ENCODE results near the gene P2RX7. TPM values are rescaled to one million over a fixed set of nuclear protein-coding genes. Genes with fewer than 3 reads are reported as not detected.

Gene P2RX7
- total and polyA plus RNA-seq, 9 of the 15 experiments (the other 6 are each of a cell fraction or from before 2014, with no cell fraction given): 0.04 to 0.65 (median 0.30) TPM

- ATAC-seq: no peak
- intact Hi-C loops (cut with micrococcal nuclease): no loop called here
- 40% methylated on average over 7 of the region's 7 CpGs for WGBS (ENCODE audit: insufficient coverage, low coverage, missing lambda C conversion rate)
- H3K4me3 ChIP-seq: no peak overlapping the region
- CTCF ChIA-PET (ENCODE audit: low intra/inter-chr PET ratio): no interaction called here
- no peaks in the 10 kb centered on the region for H3K79me2 ChIP-seq (ENCODE audit: control insufficient read depth, insufficient read depth, low read length)
- 0 out of 2 replicates have a peak, but pooled peaks cover 2% of the 10 kb centered on the region for H3K9me3 ChIP-seq (replicated peaks; ENCODE audit: control insufficient read depth, insufficient read depth, low read depth, low read length)
- H3K36me3 ChIP-seq (ENCODE audit: control insufficient read depth, insufficient read depth, low read length): no peaks in the 10 kb centered on the region
- TF ChIP-seq ZNF146 (CRISPR knock-in tag; IDR thresholded peaks at IDR 0.05; ENCODE audit: unreplicated experiment) (peak; percentile 68), RERE (CRISPR knock-in tag; IDR thresholded peaks at IDR 0.05; ENCODE audit: borderline replicate concordance) (no peak)
- no peak overlapping the region for H3K9ac ChIP-seq (ENCODE audit: insufficient read depth in 1 of 2, low read depth in 2 of 2, low read length in 2 of 2)
- H3K9me1 ChIP-seq (ENCODE audit: control insufficient read depth, insufficient read depth, low read length): no peaks in the 10 kb centered on the region
- H4K20me1 ChIP-seq (replicated peaks; ENCODE audit: control insufficient read depth, insufficient read depth, low read length): no peaks in the 10 kb centered on the region
- H3K27me3 ChIP-seq (ENCODE audit: control insufficient read depth in 2 of 2, insufficient read depth in 2 of 2, low read length in 2 of 2): no peaks in the 10 kb centered on the region
- H3K4me2 ChIP-seq (ENCODE audit: insufficient read depth, low read length): no peak overlapping the region
- no peak for FAIRE-seq
- no TSS peak for BruUV-seq (replicated peaks)
- in situ Hi-C loops (cut with MboI): no loop called here
- no peak overlapping the region for H3K27ac ChIP-seq (ENCODE audit: extremely low read depth, low read depth, low read length)
- DNase-seq (ENCODE audit: extremely low read depth in 1 of 4, low spot score in 3 of 4): no peak
- H3K4me1 ChIP-seq (replicated peaks in 1 of 2; ENCODE audit: control insufficient read depth in 2 of 2, insufficient read depth in 2 of 2, low read length in 2 of 2): peaks cover 9 to 14% of the 10 kb centered on the region in 2 experiments
- POLR2A ChIA-PET: no interaction called here
- no peak overlapping the region for H2AFZ ChIP-seq (ENCODE audit: low read depth, low read length)
Measured at GRCh38 chr12:121133838-121134237, 1.2 kb downstream of the P2RX7 start.
